OCI-M2 (cell line): ENCODE data around the gene CXorf65.
A peak's percentile ranks its signal among the peaks of the same experiment; 100 is the strongest.

Source experiments
- DNase-seq: peaks from one replicate; lab custom pipeline; 2025; ENCODE audit not compliant: unreplicated experiment; lab: John Stamatoyannopoulos, UW

The CXorf65 gene

DNA sequence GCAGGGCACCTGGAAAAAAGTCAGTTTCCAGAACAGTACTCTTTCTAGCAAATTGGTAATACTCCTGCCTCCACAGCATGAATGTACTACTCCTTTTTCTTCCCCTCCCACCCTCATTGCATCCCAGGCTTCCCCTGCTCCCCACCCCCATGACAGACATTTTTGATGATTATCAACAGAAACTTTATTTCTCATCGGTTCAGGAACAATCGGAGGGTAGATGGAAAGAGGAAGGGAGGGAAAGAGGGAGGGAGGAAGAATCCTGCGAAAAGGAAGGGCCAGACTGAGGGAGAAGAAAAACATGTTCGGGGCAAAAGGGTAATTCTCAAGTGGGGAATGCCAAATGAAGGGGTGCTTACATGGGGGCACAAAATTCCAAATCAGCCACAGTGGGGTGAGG is 705 bp upstream of the CXorf65 start:
- DNase-seq: no peak

DNA sequence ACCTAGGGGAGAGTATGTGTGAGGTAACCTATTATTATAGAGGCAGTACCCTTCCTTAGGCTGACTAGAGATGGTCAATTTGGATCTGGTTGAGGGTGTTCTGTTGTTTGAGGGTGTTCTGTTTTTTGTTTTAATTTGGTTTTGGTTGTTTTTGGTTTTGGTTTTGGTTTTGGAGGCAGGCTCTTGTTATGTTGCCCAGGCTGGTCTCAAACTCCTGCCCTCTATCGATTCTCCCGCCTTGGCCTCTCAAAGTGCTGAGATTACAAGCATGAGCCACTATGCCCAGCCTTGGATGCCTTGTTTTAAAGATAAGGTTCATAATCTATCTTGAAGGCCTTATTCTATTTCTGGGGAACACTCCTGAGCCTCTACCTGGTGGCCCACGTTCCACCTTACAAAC is 912 bp downstream of the CXorf65 start:
- DNase-seq: no peak

DNA sequence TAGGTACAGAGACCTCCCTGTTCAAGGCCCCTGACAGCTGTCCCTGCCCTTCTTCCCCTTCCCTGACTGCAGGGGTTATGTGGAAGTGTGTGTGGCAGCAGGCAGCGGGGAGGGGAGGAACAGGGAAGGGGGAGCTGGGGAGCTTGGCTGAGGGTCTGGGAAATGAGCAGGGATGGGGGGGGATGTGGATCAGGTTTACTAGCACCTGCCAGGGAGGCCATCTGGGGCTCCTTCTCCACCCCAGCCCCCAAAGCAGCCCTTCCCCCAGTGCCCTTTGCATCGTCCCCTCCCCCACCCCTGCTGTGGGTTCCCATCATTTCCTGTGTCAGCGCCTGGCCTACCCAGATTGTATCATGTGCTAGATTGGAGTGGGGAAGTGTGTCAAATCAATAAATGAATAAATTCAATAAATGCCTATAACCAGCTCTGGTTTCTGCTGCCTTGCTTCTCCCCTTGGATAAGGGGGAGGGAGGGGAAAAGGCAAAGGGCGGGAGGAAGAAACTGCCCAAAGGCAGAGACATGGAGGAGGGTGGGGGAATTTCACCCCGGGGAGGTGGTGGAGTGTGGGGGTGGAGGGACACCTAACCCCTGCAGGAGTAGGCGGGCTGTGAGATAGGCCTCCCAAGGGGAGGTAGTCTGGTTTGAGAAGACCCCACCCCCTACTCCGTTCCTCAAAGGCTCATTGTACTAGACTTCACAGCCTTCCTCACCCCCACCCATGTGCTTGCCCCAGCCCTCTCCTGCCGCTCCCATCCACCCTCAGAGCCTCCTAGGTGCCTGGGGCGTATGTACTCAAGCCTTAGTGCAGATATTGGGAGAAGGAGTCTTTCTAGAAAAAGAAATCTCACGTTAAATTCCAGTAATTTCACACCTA is 3.2 kb downstream of the CXorf65 start:
- peak; percentile 59 for DNase-seq

DNA sequence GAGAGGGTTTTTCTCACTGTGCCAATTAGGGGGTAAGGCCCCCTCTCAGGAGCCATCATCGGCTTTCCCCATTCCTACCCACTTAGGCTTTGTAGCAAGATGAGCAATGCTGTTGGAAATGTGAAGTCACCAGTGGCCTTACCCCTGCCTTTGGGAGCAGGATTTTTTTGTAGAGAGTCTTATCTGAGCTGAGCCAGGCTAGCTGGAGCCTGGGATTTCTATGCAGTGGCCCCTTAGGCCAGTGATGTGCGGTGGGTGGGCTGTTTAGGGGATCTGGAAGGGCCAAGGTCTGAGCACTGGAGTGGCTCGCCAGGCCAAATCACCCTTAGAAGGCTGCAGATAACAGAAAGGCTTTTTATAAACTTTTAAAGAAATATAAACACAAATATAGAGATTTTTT is 4.2 kb downstream of the CXorf65 start:
- no peak for DNase-seq

- DNase-seq: no peak
These were observed 5.7 kb downstream of the CXorf65 start for GRCh38 chrX:71100581-71101505.

DNA sequence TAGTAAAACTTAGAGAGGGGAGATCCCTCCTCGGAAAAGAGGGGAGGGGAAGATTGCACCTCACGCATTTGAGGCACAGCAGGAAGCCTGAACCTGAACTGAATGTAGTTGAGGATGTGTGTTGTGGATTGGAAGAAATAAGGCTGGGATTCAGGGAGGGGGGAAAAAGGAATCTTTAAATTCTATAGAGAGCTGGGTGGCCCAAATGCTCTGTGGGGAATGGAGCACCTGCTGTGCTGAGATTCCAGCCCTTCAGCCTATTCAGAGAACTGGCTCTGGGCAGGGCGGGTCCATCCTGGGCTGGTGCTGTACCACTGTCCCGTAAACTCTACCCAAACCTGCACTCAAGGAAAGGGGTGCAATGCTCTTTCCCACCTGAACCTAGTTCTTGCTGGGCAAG is 6.8 kb downstream of the CXorf65 start:
- no peak for DNase-seq

DNA sequence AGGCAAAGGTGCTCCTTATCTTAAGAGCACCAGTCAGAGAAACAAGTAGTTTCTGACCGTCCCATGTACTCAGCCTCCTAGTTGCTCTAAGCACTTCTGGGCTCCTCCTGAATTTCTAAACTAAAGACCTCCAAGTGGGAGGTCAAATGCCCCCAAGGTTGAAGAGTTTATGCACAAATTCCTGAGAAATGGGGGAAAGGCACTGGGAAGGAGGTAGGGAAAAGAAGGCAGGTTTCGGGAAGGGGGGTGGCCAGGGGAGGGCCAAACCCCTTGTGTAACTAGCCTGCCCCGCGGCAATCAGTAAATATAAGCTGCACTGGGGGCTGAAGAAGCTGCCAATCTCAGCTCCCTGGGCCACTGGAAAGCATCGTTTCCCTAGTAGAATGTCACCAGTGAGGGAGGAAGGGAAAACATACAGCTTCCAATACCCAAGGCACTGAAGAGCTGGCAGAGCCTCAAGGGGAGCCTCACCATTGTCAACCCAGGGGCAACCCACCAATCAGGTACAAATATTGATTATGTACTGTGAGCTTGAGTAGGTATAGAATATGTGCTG is 7.5 kb downstream of the CXorf65 start:
- no peak for DNase-seq

DNA sequence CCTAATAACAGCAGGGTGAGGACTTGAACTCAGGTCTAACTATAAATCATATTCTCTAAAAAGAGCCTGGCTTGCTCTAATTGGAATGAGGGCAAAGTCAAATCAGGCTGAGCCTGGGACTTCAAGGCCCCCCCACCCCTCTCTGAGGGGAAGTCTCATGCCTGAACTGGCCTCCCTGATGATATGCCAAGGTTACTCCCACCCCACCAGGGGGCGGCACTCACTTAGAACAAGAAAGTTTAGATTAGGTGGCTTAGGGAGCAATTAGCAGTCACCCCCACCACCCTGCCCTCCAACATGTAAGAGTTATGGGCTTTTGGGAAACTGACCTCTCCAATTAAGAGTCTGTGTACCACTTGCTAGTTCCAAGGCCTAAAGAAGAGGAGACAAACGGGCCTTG is 8.2 kb downstream of the CXorf65 start:
- no peak for DNase-seq

- DNase-seq: no peak
These were observed 9.8 kb downstream of the CXorf65 start for GRCh38 chrX:71096760-71097032.

- DNase-seq: no peak
These were observed 10.4 kb downstream of the CXorf65 start for GRCh38 chrX:71095981-71096759.

- no peak for DNase-seq
These were observed 11.0 kb downstream of the CXorf65 start, which contains the start of gene FOXO4 for GRCh38 chrX:71095555-71095980. Gene FOXO4, plus strand, starts transcription at chrX:71095851. Its CDS starts 678 bp downstream, at chrX:71096529.

DNA sequence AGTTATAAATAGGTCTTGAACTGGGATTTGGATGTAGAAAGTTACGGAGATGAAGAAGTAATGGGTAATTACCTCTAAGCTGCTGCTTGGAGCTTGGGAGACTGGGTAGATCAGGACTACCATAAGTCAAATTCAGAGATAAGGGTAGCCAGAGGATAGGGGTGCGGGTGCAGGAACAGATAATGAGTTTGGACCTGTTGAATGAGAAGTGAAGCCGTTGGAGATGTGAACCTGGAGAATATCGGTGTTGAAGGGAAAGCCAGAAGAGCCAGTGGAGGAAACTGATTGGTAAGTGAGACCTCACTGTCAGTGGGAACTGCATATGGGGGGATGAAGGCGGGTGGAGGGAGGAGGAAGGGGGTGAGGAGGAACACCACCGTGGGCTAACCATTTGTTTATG is 11.5 kb downstream of the CXorf65 start:
- no peak for DNase-seq

DNA sequence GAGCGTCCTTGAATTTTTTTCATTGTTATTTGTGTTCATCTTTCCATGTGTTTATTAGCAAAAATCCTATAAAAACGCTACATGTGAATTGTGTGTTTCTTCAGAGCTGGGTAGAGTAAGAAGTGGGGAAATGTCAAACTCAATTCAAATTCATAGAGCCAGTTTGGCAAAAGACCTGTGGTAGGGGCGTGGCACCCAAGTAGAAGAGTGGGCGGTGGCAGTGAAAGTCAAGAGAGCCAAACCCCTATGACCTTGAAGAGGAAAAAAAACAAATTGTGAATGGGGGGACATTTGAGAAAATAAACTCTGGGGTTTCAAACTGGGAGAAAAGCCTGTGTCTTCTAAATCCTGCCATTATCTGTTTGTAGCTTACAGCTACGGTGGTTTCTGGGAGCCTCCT is 15.3 kb downstream of the CXorf65 start:
- DNase-seq: no peak

DNA sequence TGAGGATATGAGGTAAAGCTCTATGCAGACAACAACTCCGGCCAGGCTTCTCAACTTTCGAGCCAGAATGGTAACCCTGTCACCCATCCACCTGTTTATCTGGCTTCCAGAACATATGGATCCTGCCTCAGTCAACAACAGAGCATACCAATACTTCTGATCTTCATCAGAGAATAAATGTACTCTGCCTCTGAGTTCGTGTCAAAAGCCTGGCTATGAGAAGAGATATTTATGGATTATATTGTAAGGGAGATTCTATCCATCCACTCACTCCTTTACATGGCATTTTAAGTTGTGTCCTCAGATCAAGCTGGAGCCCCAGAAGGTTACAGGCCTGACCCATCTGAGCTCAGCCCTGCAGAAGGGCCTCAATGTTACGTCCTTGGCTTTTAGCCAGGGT is 20.6 kb downstream of the CXorf65 start:
- no peak for DNase-seq

GRCh38 chrX:71082822-71083221 is 23.7 kb downstream of the CXorf65 start:
- no peak for DNase-seq

- DNase-seq: no peak
These were observed 24.4 kb downstream of the CXorf65 start for GRCh38 chrX:71082124-71082647.

DNA sequence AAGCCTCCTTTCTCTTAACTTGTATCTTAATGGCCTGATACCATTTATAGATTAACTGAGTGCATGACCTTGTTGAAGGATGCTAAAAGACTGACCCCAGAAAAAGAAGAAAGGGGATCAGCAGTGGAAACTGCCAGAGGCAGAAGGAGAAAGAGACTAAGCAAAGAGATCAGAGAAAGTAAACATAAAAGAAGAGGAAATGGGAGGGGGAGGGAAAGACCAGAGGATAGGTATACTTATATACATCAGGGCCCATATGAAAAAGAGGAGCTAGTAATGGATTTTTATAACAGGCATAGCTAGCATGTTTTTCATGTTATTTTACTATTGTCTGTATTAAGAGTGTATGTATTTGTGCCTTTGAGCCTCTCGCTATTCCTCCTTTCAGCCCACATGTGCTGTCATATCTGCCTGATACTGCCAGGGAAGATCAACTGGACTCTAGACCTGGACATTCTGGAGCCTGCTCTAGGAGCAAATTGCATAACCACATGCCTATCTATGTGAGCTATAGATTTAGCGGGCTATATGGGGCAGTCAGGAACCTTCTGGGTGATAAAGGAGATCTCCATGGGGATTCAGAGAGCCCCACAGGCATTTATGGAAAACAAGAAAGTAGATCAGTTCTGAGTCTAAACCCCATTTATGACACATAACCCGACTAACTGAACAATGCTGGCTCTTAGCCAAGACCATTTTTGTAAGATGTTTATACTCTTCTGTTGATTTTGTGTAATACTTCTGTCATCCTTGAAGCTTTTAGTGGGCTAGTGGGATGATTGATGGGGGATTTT is 25.0 kb downstream of the CXorf65 start:
- DNase-seq: no peak

DNA sequence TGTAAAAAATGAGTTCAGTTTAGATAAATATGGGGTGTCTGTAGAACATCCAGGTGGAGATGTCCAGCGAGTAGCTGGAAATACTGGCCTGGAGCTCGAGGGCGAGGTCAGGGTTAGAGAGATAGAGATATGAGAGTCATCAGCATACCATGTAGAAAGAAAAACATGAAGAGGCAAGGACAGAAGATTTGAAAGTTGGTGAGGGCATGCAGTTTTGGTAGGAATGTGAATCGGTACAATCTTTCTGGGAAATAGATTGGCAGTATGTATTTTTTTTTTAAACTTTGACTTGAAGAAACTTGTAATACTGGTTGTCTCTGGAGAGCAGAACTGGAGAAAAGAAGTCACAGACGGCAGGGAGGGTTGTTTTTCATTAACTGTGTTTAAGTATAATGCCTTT is 36.0 kb downstream of the CXorf65 start:
- DNase-seq: no peak

- DNase-seq: peak; percentile 56
These were observed 38.3 kb downstream of the CXorf65 start, which contains the start of gene SNX12 for GRCh38 chrX:71068044-71068918. Gene SNX12, minus strand, starts transcription at chrX:71068334. Its CDS starts 28 bp downstream, at chrX:71068306.
